Measurements from ENCODE around the gene KCNJ5. TPM values are rescaled to one million over a fixed set of nuclear protein-coding genes. Genes with fewer than 3 reads are reported as not detected.

The KCNJ5 gene
- total RNA-seq, 1 donor from 2014 or later: 12.9 TPM

DNA sequence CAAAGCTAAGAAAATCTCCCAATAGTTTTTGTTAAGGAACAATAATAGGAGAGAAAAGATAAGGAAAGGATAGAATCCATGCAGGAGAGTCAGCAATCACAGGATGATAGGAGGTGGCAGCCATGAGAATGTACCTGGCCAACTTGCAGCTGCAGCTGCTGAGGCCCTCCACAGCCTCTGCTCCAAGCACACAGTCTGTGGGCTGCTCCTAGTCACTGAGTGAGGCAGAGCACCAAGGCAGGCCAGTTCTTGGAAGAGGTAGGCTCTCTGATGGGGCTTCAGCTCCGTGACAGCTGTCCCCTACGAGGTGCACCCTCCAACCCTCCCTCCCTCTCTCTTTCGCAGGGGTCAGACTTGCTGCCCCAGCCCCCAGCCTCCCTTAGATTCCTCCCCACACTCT, 18.6 kb upstream of the KCNJ5 start:
- DNase-seq: no peak
- Histone ChIP-seq H3K4me3 (no peak overlapping the region), H3K36me3 (no peaks in the 10 kb centered on the region), H3K4me1 (no peaks in the 10 kb centered on the region), H3K9me3 (no peaks in the 10 kb centered on the region), H3K27me3 (ENCODE audit: low read depth) (no peaks in the 10 kb centered on the region), H3K27ac (no peak overlapping the region)
- no peak for ATAC-seq
- intact Hi-C loops (cut with DNase I): no loop called here
- no peak for TF ChIP-seq CTCF (IDR thresholded peaks at IDR 0.05)

GRCh38 chr11:128874427-128874826, 16.7 kb upstream of the KCNJ5 start:
- Histone ChIP-seq H3K27ac (no peak overlapping the region), H3K27me3 (ENCODE audit: low read depth) (no peaks in the 10 kb centered on the region), H3K36me3 (no peaks in the 10 kb centered on the region), H3K4me1 (no peaks in the 10 kb centered on the region), H3K9me3 (no peaks in the 10 kb centered on the region), H3K4me3 (no peak overlapping the region)
- ATAC-seq (no peak), DNase-seq (no peak)
- TF ChIP-seq CTCF (IDR thresholded peaks at IDR 0.05): no peak
- intact Hi-C loops (cut with DNase I): no loop called here

GRCh38 chr11:128876133-128876650, 15.0 kb upstream of the KCNJ5 start:
- TF ChIP-seq CTCF (IDR thresholded peaks at IDR 0.05): no peak
- intact Hi-C loops (cut with DNase I): no loop called here
- ATAC-seq (no peak), DNase-seq (no peak)
- Histone ChIP-seq H3K9me3 (no peaks in the 10 kb centered on the region), H3K27me3 (ENCODE audit: low read depth) (no peaks in the 10 kb centered on the region), H3K4me3 (no peak overlapping the region), H3K27ac (no peak overlapping the region), H3K36me3 (no peaks in the 10 kb centered on the region), H3K4me1 (no peaks in the 10 kb centered on the region)

DNA sequence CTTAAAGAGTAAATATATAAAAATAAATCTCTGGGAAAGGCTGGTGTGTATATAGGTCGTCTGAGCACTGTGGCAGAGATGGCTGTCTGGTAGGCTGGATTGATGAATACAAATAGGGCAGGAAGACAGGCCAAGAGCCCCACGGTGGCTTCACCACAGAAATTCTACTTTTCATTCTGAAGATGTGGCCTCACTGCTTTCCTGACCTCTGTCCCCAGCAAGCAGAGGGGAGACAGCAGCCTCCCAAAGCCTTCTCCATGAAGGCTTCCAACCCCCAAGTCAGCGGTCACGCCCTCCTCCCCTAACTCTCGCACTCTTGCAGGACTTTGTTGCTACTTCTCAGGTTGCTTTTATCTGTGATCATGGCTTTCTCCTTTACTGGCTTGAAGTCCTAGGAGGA, 13.4 kb upstream of the KCNJ5 start:
- no peak for DNase-seq
- TF ChIP-seq CTCF (IDR thresholded peaks at IDR 0.05): no peak
- Histone ChIP-seq H3K27ac (no peak overlapping the region), H3K4me1 (no peaks in the 10 kb centered on the region), H3K36me3 (no peaks in the 10 kb centered on the region), H3K4me3 (no peak overlapping the region), H3K9me3 (no peaks in the 10 kb centered on the region), H3K27me3 (ENCODE audit: low read depth) (no peaks in the 10 kb centered on the region)
- intact Hi-C loops (cut with DNase I): no loop called here
- no peak for ATAC-seq

- Histone ChIP-seq H3K4me3 (no peak overlapping the region), H3K9me3 (no peaks in the 10 kb centered on the region), H3K27me3 (ENCODE audit: low read depth) (no peaks in the 10 kb centered on the region), H3K36me3 (no peaks in the 10 kb centered on the region), H3K4me1 (no peaks in the 10 kb centered on the region), H3K27ac (no peak overlapping the region)
- intact Hi-C loops (cut with DNase I): no loop called here
- DNase-seq (no peak), ATAC-seq (peak; percentile 10 to 18)
- no peak for TF ChIP-seq CTCF (IDR thresholded peaks at IDR 0.05)
Measured at GRCh38 chr11:128878455-128878854, 12.7 kb upstream of the KCNJ5 start.

GRCh38 chr11:128879817-128880216, 11.3 kb upstream of the KCNJ5 start:
- Histone ChIP-seq H3K9me3 (no peaks in the 10 kb centered on the region), H3K27me3 (ENCODE audit: low read depth) (no peaks in the 10 kb centered on the region), H3K4me1 (no peaks in the 10 kb centered on the region), H3K36me3 (no peaks in the 10 kb centered on the region), H3K4me3 (no peak overlapping the region), H3K27ac (no peak overlapping the region)
- no peak for TF ChIP-seq CTCF (IDR thresholded peaks at IDR 0.05)
- intact Hi-C loops (cut with DNase I): no loop called here
- ATAC-seq (no peak), DNase-seq (no peak)
